Measurements from ENCODE around the gene ZNF710. TPM values are rescaled to one million over a fixed set of nuclear protein-coding genes. Genes with fewer than 3 reads are reported as not detected.

ZNF710 gene
- polyA plus RNA-seq, 1 experiment, result 2.2 TPM

DNA sequence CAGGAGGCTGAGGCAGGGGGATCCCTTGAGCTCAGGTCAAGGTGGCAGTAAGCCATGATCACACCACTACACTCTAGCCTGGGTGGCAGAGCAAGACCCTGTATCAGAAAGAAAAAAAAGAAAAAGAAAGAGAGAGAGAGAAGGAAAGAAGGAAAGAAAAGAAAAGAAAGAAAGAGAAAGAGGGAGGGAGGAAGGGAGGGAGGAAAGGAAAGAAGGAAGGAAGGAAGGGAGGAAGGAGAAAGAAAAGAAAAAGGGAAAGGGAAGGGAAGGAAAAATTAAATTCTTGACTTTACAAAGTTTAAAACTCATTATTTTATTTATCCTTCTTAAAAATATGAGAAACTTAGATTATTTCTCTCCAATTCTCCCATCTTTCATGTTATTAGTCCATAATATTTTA lies 118.2 kb downstream of the ZNF710 start:
- DNase-seq (ENCODE audit: low read depth, low spot score), result no peak
- TF ChIP-seq, protein P1, sequence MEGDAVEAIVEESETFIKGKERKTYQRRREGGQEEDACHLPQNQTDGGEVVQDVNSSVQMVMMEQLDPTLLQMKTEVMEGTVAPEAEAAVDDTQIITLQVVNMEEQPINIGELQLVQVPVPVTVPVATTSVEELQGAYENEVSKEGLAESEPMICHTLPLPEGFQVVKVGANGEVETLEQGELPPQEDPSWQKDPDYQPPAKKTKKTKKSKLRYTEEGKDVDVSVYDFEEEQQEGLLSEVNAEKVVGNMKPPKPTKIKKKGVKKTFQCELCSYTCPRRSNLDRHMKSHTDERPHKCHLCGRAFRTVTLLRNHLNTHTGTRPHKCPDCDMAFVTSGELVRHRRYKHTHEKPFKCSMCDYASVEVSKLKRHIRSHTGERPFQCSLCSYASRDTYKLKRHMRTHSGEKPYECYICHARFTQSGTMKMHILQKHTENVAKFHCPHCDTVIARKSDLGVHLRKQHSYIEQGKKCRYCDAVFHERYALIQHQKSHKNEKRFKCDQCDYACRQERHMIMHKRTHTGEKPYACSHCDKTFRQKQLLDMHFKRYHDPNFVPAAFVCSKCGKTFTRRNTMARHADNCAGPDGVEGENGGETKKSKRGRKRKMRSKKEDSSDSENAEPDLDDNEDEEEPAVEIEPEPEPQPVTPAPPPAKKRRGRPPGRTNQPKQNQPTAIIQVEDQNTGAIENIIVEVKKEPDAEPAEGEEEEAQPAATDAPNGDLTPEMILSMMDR (IDR thresholded peaks at IDR 0.05; ENCODE audit: low read depth, low read length), result no peak
- CTCF ChIA-PET, result no interaction called here
- Histone ChIP-seq H3K4me3 (ENCODE audit: low read depth, low read length) (no peak overlapping the region), H3K27me3 (ENCODE audit: control insufficient read depth, insufficient read depth, low read length) (peaks cover 6% of the 10 kb centered on the region), H3K27ac (ENCODE audit: low read depth, low read length) (no peak overlapping the region), H3K9me3 (ENCODE audit: control insufficient read depth, insufficient read depth, low read length) (peaks cover 11% of the 10 kb centered on the region)
- POLR2A ChIA-PET, result no interaction called here

DNA sequence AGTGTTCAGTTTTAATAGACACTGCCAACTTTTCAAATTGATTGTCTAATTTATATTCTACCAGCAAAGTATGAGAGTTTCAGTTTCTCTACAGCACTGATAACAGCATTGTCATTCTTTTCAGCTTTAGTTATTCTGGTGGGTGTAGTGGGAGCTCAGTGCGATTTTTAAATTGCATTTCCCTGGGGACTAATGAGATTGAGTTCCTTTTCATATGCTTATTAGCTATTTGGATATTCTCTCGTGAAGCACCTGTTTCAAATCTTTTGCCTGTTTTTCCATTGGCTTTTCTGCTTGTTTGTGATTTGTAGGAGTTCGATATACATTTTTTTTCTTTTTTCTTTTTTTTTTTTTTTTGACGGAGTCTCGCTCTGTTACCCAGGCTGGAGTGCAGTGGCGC lies 120.0 kb downstream of the ZNF710 start:
- ChIA-PET POLR2A (no interaction called here), CTCF (interaction anchor here (1.0 kb wide), 1 partner anchor 100 kb away, joined by 3 read pairs; no protein-coding TSS in a partner anchor)

DNA sequence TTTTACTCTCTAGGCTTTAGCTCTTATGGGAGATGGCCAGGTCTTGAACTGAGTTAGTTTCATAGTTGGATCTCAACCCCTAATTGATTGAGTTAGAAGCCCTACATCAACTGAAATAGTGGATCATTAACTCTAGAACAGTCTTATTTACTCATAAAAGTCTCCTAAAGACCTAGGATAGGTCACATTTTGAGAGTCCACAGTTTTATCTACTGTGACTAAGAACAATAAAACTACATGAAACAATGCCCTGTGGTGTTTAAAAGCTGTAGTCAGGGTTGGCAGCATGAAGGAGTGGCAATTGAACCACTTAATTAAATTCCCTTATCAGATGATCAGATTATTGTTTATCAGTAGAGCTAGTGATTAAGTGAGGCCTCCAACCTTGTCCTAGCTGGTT lies 123.4 kb downstream of the ZNF710 start:
- ChIA-PET POLR2A (no interaction called here), CTCF (interaction anchor here (1.0 kb wide), 1 partner anchor 32 kb away, joined by 6 read pairs; no protein-coding TSS in a partner anchor)
- Histone ChIP-seq H3K4me3 (ENCODE audit: low read depth, low read length) (no peak overlapping the region), H3K9me3 (ENCODE audit: control insufficient read depth, insufficient read depth, low read length) (no peaks in the 10 kb centered on the region), H3K27ac (ENCODE audit: low read depth, low read length) (no peak overlapping the region), H3K27me3 (ENCODE audit: control insufficient read depth, insufficient read depth, low read length) (peaks cover 9% of the 10 kb centered on the region)
- TF ChIP-seq, protein P1 (IDR thresholded peaks at IDR 0.05; ENCODE audit: low read depth, low read length), result no peak
- DNase-seq (ENCODE audit: low read depth, low spot score), result no peak

More for the DNA sequence above, 120.0 kb downstream of the ZNF710 start:
- Histone ChIP-seq H3K27me3 (ENCODE audit: control insufficient read depth, insufficient read depth, low read length) (peaks cover 6% of the 10 kb centered on the region), H3K4me3 (ENCODE audit: low read depth, low read length) (no peak overlapping the region), H3K9me3 (ENCODE audit: control insufficient read depth, insufficient read depth, low read length) (peaks cover 4% of the 10 kb centered on the region; the same call in 1 of the 2 replicates), H3K27ac (ENCODE audit: low read depth, low read length) (no peak overlapping the region)
- TF ChIP-seq, protein P1 (IDR thresholded peaks at IDR 0.05; ENCODE audit: low read depth, low read length), result no peak
- no peak for DNase-seq (ENCODE audit: low read depth, low spot score)

- no peak for DNase-seq (ENCODE audit: low read depth, low spot score)
- Histone ChIP-seq H3K4me3 (ENCODE audit: low read depth, low read length) (no peak overlapping the region), H3K27me3 (ENCODE audit: control insufficient read depth, insufficient read depth, low read length) (peaks cover 6% of the 10 kb centered on the region), H3K27ac (ENCODE audit: low read depth, low read length) (no peak overlapping the region), H3K9me3 (ENCODE audit: control insufficient read depth, insufficient read depth, low read length) (no peaks in the 10 kb centered on the region)
- POLR2A ChIA-PET, result no interaction called here
- TF ChIP-seq, protein P1 (IDR thresholded peaks at IDR 0.05; ENCODE audit: low read depth, low read length), result no peak
- CTCF ChIA-PET, result interaction anchor here (0.9 kb wide), 1 partner anchor 158 kb away, joined by 3 read pairs; no protein-coding TSS in a partner anchor
These were observed 124.9 kb downstream of the ZNF710 start for GRCh38 chr15:90126022-90126421.

- H3K9me3 ChIP-seq (ENCODE audit: control insufficient read depth, insufficient read depth, low read length), result no peaks in the 10 kb centered on the region
- TF ChIP-seq, protein P1 (IDR thresholded peaks at IDR 0.05; ENCODE audit: low read depth, low read length), result no peak
- H3K4me3 ChIP-seq (ENCODE audit: low read depth, low read length), result no peak overlapping the region
- ChIA-PET POLR2A (no interaction called here), CTCF (interaction anchor here (0.9 kb wide), 1 partner anchor 159 kb away, joined by 3 read pairs; no protein-coding TSS in a partner anchor)
- no peak for DNase-seq (ENCODE audit: low read depth, low spot score)
- H3K27ac ChIP-seq (ENCODE audit: low read depth, low read length), result no peak overlapping the region
- peaks cover 6% of the 10 kb centered on the region for H3K27me3 ChIP-seq (ENCODE audit: control insufficient read depth, insufficient read depth, low read length)
These were observed 125.7 kb downstream of the ZNF710 start for GRCh38 chr15:90126596-90127435.
